Measurements from ENCODE around the gene PPP1R13L.

DNA sequence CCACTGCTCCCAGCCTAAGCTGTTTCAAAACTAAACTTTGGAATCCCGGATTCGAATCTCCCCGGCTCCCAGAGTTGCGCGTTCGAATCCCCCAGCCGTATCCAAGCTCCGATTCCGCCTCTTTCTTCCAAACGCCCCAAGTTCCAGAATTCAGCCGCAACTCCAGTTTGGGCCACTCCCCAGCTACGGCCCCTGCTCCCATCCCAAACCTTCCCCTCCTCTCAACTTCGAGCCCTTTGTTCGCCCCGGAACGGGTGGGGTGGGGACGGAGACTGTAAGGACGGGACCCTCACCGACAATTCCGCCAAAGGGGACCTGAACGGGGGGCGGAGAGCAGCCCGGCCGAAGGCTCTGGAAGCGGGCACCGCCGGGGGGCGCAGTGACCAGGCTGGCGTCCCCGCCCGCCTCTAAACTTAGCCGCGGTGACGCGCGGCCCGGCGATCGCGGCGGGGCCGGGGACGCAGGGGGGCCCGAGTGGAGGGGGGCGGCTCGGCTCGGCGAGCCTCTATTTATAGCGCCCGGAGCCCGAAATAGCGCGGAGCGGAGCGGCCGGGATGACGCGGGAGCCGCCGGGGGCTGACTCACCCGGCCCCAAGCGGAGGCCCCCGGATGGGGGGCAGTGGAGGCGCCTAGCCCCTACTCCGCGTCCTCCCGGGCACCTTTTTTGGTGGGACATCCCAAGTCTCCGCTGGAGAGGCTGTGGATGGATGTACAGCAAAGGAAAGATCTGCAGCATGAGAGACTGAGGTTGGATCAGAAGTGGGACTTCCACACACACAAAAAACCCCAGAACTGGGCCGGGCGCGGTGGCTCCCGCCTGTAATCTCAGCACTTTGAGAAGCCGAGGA lies 23.7 kb upstream of the PPP1R13L start:
- TF ChIP-seq, protein P1, sequence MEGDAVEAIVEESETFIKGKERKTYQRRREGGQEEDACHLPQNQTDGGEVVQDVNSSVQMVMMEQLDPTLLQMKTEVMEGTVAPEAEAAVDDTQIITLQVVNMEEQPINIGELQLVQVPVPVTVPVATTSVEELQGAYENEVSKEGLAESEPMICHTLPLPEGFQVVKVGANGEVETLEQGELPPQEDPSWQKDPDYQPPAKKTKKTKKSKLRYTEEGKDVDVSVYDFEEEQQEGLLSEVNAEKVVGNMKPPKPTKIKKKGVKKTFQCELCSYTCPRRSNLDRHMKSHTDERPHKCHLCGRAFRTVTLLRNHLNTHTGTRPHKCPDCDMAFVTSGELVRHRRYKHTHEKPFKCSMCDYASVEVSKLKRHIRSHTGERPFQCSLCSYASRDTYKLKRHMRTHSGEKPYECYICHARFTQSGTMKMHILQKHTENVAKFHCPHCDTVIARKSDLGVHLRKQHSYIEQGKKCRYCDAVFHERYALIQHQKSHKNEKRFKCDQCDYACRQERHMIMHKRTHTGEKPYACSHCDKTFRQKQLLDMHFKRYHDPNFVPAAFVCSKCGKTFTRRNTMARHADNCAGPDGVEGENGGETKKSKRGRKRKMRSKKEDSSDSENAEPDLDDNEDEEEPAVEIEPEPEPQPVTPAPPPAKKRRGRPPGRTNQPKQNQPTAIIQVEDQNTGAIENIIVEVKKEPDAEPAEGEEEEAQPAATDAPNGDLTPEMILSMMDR (IDR thresholded peaks at IDR 0.05): peak; percentile 38 to 56 (median 41)
- TF ChIP-seq POLR2A (IDR thresholded peaks at IDR 0.05; ENCODE audit: low read depth): peak; percentile 44

Measured in esophagus muscularis mucosa (tissue), 3 donors.